Tibial nerve (tissue), 4 donors: ENCODE measurements around the gene JMJD7. TPM values are rescaled to one million over a fixed set of nuclear protein-coding genes. Genes with fewer than 3 reads are reported as not detected.

ENCODE experiments used
- DNase-seq, 2 donors: peaks; one replicate each; pipeline ENCODE4 v3.0.0-alpha.2; 2019; ENCODE audit warnings: low spot score in 2 of 2
- H3K27ac ChIP-seq, 4 donors: fragments of 200-600 bp; sonication (generic) in 3 of 4; one replicate each; pipeline ENCODE4 v1.5.1; 2017 to 2019; ENCODE audit warnings: mild to moderate bottlenecking in 1 of 4
- H3K27me3 ChIP-seq, 2 donors: fragments of 200-600 bp; sonication (generic) in 1 of 2; one replicate each; pipeline versions ENCODE4 v1.5.1 to v1.6.0; 2017 to 2019
- H3K36me3 ChIP-seq, 3 donors: fragments of 200-600 bp; sonication (generic); one replicate each; pipeline ENCODE4 v1.5.1; 2018 to 2019
- H3K4me1 ChIP-seq, 4 donors: fragments of 200-600 bp; sonication (generic) in 3 of 4; one replicate each; pipeline ENCODE4 v1.5.1; 2017 to 2019
- H3K4me3 ChIP-seq, 4 donors: fragments of 200-600 bp; sonication (generic) in 3 of 4; one replicate each; pipeline ENCODE4 v1.5.1; 2017 to 2019; ENCODE audit warnings: mild to moderate bottlenecking in 1 of 4, moderate library complexity in 1 of 4
- H3K9me3 ChIP-seq, 4 donors: fragments of 200-600 bp; sonication (generic) in 3 of 4; one replicate each; pipeline ENCODE4 v1.5.1; 2017 to 2019
- EP300 ChIP-seq, 2 donors: sonication (generic); formaldehyde crosslinking; IDR thresholded peaks; one replicate each; pipeline ENCODE4 v1.6.1; 2017; ENCODE audit warnings: antibody characterized with exemption in 2 of 2, mild to moderate bottlenecking in 1 of 2
- POLR2A ChIP-seq, 2 donors: fragments of 450-650 bp; IDR thresholded peaks; one replicate each; pipeline ENCODE4 v1.6.1; 2017; ENCODE audit warnings: antibody characterized with exemption in 2 of 2, mild to moderate bottlenecking in 2 of 2, moderate library complexity in 2 of 2
- WGBS, 2 donors: methylation state at CpG; one replicate each; pipeline ENCODE4 v1.1.5; 2018; 5-methylcytosine and 5-hydroxymethylcytosine counted together
- total RNA-seq, 4 donors: library from RNA; depleted of rRNA; stranded (reverse); fragments of >200 nt; gene quantifications; one replicate each; pipeline ENCODE4 v1.1.0, GENCODE V29; 2016
- TF ChIP-seq, protein P1 (sequence below), 5 experiments: fragments of 200-600 bp in 3 of 5; fragments of 450-650 bp in 2 of 5; sonication (generic) in 3 of 5; IDR thresholded peaks; one replicate each; pipeline ENCODE4 v1.5.1; 2016 to 2019; ENCODE audit warnings: antibody characterized with exemption in 5 of 5, mild to moderate bottlenecking in 3 of 5, moderate library complexity in 2 of 5

Gene JMJD7
- total RNA-seq, 4 donors from 2014 or later: 9.0 to 16.8 (median 12.0) TPM

DNA sequence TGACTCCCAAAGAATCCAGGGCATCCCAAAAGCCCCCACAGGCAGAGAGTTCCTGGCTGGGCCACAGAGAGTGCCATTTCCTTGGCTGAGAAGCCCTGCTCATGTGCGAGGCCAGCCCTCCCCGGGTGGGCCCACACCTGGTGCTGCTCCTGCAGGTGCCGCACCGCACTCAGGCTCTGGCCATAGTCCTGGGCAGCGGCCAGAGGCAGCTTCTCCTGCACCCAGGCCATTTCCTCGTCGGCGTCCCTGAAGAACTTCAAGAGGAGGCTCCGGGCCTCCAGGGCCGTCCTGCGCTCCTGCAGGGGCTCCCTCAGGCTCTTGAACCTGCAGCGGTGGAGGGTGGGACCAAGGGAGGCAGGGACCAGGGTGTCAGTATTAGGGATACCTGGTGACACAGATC lies 28.8 kb downstream of the JMJD7 start:
- Histone ChIP-seq H3K36me3 (peaks cover 0 to 5% (median 0%) of the 10 kb centered on the region in 3 donors), H3K27ac (no peak overlapping the region), H3K27me3 (peaks cover 0 to 39% of the 10 kb centered on the region in 2 donors), H3K4me3 (no peak overlapping the region), H3K9me3 (no peaks in the 10 kb centered on the region), H3K4me1 (peaks cover 0 to 3% (median 0%) of the 10 kb centered on the region in 4 donors)
- TF ChIP-seq, protein P1, sequence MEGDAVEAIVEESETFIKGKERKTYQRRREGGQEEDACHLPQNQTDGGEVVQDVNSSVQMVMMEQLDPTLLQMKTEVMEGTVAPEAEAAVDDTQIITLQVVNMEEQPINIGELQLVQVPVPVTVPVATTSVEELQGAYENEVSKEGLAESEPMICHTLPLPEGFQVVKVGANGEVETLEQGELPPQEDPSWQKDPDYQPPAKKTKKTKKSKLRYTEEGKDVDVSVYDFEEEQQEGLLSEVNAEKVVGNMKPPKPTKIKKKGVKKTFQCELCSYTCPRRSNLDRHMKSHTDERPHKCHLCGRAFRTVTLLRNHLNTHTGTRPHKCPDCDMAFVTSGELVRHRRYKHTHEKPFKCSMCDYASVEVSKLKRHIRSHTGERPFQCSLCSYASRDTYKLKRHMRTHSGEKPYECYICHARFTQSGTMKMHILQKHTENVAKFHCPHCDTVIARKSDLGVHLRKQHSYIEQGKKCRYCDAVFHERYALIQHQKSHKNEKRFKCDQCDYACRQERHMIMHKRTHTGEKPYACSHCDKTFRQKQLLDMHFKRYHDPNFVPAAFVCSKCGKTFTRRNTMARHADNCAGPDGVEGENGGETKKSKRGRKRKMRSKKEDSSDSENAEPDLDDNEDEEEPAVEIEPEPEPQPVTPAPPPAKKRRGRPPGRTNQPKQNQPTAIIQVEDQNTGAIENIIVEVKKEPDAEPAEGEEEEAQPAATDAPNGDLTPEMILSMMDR (IDR thresholded peaks at IDR 0.05): no peak
- TF ChIP-seq POLR2A (IDR thresholded peaks at IDR 0.05) (no peak), EP300 (IDR thresholded peaks at IDR 0.05) (no peak)
- DNase-seq: no peak
- 98 to 100% methylated on average over 3 to 7 of the region's 12 CpGs for WGBS, 2 donors

DNA sequence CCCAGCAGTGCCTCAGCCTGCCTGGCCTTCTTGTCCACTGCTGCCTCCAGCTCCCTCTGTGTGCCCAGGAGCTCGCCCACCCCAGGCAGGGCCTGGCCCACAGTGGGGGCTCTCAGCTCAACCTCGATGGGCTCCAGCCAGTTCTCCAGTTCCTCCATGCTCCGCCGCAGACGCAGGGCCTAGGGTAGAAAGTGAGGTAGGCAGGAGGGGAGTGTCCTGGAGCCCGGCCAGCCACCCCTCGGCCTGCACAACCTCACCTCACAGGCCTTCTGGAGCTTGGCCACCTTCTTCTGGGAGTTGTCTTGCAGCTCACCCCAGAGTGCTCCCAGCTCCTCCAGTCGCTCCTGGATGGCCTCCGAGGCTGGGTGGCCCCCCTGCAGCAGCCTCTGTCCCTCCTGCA lies 29.4 kb downstream of the JMJD7 start:
- no peak overlapping the region for H3K27ac ChIP-seq
- no peaks in the 10 kb centered on the region for H3K9me3 ChIP-seq
- no peak for DNase-seq
- TF ChIP-seq, protein P1 (IDR thresholded peaks at IDR 0.05): no peak
- TF ChIP-seq EP300 (IDR thresholded peaks at IDR 0.05) (no peak), POLR2A (IDR thresholded peaks at IDR 0.05) (no peak)
- H3K4me3 ChIP-seq: no peak overlapping the region
- H3K36me3 ChIP-seq: peaks cover 0 to 5% (median 0%) of the 10 kb centered on the region in 3 donors
- 71 to 90% methylated on average over 4 to 9 of the region's 9 CpGs for WGBS, 2 donors
- H3K4me1 ChIP-seq: peaks cover 0 to 3% (median 0%) of the 10 kb centered on the region in 4 donors
- peaks cover 0 to 39% of the 10 kb centered on the region in 2 donors for H3K27me3 ChIP-seq

DNA sequence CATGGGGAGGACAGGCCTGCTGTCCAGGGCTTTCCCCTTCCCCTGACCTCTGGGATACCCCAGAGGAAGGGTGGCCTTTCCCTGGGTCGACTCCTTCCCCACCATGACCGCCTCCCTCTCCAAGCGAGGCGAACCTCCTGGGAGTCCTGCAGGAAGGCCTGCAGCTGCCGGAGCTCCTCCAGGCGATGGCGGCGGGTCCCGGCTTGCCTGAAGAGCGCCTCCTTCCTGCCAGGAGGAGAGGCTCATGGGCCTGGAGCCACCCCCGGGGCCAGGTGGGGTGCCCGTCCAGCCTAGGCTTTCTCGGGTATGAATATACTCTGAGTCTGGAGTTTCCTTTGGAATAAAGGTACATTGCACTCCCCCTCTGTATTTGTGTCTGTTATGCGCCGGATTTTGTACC lies 30.9 kb downstream of the JMJD7 start:
- TF ChIP-seq POLR2A (IDR thresholded peaks at IDR 0.05) (no peak), EP300 (IDR thresholded peaks at IDR 0.05) (no peak)
- TF ChIP-seq, protein P1 (IDR thresholded peaks at IDR 0.05): no peak
- no peak for DNase-seq
- Histone ChIP-seq H3K27me3 (peaks cover 0 to 29% of the 10 kb centered on the region in 2 donors), H3K4me3 (no peak overlapping the region), H3K4me1 (peaks cover 0 to 3% (median 0%) of the 10 kb centered on the region in 4 donors), H3K27ac (no peak overlapping the region), H3K36me3 (peaks cover 0 to 5% (median 0%) of the 10 kb centered on the region in 3 donors), H3K9me3 (no peaks in the 10 kb centered on the region)
- 85 to 94% methylated on average over 8 to 15 of the region's 15 CpGs for WGBS, 2 donors

DNA sequence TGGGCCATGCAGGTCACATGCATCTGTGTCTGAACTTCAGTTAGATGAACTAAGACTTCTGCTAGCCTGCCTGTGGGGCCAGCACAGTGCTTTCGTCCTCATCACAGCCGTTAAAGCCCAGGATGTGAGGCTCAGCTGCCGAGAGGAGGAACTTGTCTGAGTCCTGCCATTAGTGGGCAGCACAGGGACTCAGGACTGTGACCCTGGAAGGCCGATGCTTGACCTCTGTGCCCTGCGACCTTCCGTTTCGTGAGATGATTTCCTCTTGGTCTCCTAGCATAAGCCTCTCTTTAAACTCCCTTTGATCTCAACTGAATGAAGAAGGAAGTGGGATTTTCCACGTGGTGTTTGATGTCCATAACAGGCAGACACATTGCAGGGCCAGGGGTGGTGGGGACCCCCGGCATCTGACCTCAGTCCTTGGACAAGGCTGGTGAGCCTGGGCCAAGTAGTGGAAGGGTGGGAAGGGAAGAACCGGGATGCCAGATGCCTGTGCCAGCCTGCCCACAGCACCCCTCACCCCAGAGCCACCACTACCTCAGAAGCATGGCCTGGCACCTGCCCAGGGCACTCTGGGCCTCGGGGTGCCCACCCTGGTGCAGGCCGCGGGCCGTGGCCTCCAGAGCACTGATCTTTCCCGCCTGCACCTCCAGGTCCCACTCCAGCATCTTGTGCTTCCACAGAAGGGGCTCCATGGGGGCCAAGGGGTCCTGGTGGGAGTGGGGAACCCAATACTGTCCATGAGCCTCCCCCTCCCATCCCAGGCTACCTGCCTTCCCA lies 32.3 kb downstream of the JMJD7 start:
- Histone ChIP-seq H3K4me1 (peaks cover 0 to 3% (median 0%) of the 10 kb centered on the region in 4 donors), H3K27ac (no peak overlapping the region), H3K27me3 (peaks cover 0 to 16% of the 10 kb centered on the region in 2 donors), H3K4me3 (no peak overlapping the region), H3K36me3 (peaks cover 0 to 5% (median 0%) of the 10 kb centered on the region in 3 donors), H3K9me3 (no peaks in the 10 kb centered on the region)
- 51 to 54% methylated on average over 14 to 15 of the region's 15 CpGs for WGBS, 2 donors
- TF ChIP-seq POLR2A (IDR thresholded peaks at IDR 0.05): no peak
- TF ChIP-seq, protein P1 (IDR thresholded peaks at IDR 0.05): no peak
- TF ChIP-seq EP300 (IDR thresholded peaks at IDR 0.05): no peak
- DNase-seq: no peak

DNA sequence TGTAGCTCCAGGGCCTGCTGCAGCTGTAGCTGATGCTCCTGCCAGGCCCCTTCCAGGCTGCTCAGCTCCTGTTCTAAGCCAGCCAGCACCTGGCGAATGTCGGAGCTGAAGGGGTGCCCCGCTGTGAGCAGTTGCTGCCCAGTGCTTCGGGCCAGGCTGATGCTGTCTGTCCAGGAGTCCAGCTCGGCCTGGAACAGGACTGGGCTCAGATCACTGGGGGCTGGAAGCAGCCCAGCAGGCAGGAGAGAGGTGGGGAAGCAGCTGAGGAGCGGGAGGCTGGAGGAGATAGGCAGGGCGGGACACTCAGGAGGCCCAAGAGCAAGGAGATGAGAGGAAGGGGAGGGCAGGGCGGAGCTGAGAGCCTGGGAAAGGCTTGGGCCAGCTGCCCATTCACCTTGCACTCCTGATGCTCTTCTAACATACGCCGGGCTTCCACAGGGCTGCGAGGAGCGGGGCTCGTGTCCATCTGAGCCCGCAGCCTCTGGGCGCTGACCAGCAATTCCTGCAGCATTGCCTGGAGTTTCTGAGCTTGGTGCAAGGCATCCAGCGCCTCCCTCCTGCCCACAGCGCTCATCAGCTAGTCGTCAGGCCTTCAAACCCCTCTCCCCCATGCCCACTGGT lies 34.0 kb downstream of the JMJD7 start:
- DNase-seq: no peak
- TF ChIP-seq POLR2A (IDR thresholded peaks at IDR 0.05) (no peak), EP300 (IDR thresholded peaks at IDR 0.05) (no peak)
- TF ChIP-seq, protein P1 (IDR thresholded peaks at IDR 0.05): no peak
- peaks cover 0 to 10% (median 0%) of the 10 kb centered on the region in 4 donors for H3K4me1 ChIP-seq
- peaks cover 0 to 3% of the 10 kb centered on the region in 2 donors for H3K27me3 ChIP-seq
- H3K36me3 ChIP-seq: peaks cover 0 to 5% (median 0%) of the 10 kb centered on the region in 3 donors
- H3K27ac ChIP-seq: no peak overlapping the region
- H3K4me3 ChIP-seq: no peak overlapping the region
- WGBS, 2 donors: 86 to 93% methylated on average over 17 to 18 of the region's 18 CpGs
- H3K9me3 ChIP-seq: no peaks in the 10 kb centered on the region
